Naive B cell (primary cell): ENCODE measurements around the gene KATNAL1. TPM values are rescaled to one million over a fixed set of nuclear protein-coding genes. Genes with fewer than 3 reads are reported as not detected.

ENCODE experiments used
- ATAC-seq, 2 donors: fragments of 150-1000 bp; cut with Tn5 transposase; 2 replicates each; pipeline ENCODE4 v1.10.0; 2021; ENCODE audit warnings: low read depth in 2 of 2, mild to moderate bottlenecking in 2 of 2, moderate library complexity in 2 of 2
- DNase-seq: peaks from one replicate; pipeline ENCODE4 v3.0.0; 2022
- H3K27ac Mint-ChIP-seq, 6 donors: one replicate each; pipeline ENCODE4 v1.8.0; 2020 to 2022; ENCODE audit warnings: mild to moderate bottlenecking in 6 of 6, mixed read lengths in 6 of 6, moderate library complexity in 5 of 6, inconsistent platforms in 2 of 6
- H3K27me3 Mint-ChIP-seq, 3 donors: one replicate each; pipeline ENCODE4 v1.8.0; 2021 to 2022; ENCODE audit warnings: mixed read lengths in 3 of 3, mild to moderate bottlenecking in 1 of 3
- H3K36me3 Mint-ChIP-seq, 2 donors: one replicate each; pipeline ENCODE4 v1.8.0; 2020 to 2022; ENCODE audit warnings: mixed read lengths in 2 of 2, inconsistent platforms in 1 of 2, mild to moderate bottlenecking in 1 of 2
- H3K4me1 Mint-ChIP-seq, 3 donors: one replicate each; pipeline ENCODE4 v1.8.0; 2020 to 2022; ENCODE audit warnings: mixed read lengths in 3 of 3, inconsistent platforms in 1 of 3, mild to moderate bottlenecking in 1 of 3, moderate library complexity in 1 of 3
- H3K4me3 Mint-ChIP-seq, 8 donors: one replicate each; pipeline ENCODE4 v1.8.0; 2020 to 2022; ENCODE audit warnings: mild to moderate bottlenecking in 8 of 8, mixed read lengths in 8 of 8, moderate library complexity in 8 of 8, inconsistent platforms in 2 of 8
- H3K9me3 Mint-ChIP-seq, 7 donors: one replicate each; pipeline ENCODE4 v1.8.0; 2020 to 2022; ENCODE audit warnings: mixed read lengths in 7 of 7, mild to moderate bottlenecking in 5 of 7, inconsistent platforms in 2 of 7, moderate library complexity in 1 of 7
- polyA plus RNA-seq, 6 donors: library from polyadenylated mRNA; unstranded; fragments of 300-500 nt; fragmentation: Illumina TruSeq; gene quantifications; one replicate each; pipeline ENCODE4 v1.2.3, GENCODE V29; 2021; ENCODE audit warnings: low read depth in 6 of 6

KATNAL1 gene
- polyA plus RNA-seq, 6 donors from 2014 or later = 3.7 to 8.9 (median 6.9) TPM

GRCh38 chr13:30156826-30157615 lies 150.3 kb downstream of the KATNAL1 start:
- ATAC-seq = no peak
- Mint-ChIP-seq H3K27me3 (peaks cover 0 to 19% (median 8%) of the 10 kb centered on the region in 3 donors), H3K36me3 (no peaks in the 10 kb centered on the region), H3K9me3 (peaks cover 0 to 2% (median 0%) of the 10 kb centered on the region in 7 donors), H3K27ac (peak overlapping the region in 1 of 6 donors; percentile 67), H3K4me3 (peak overlapping the region in 1 of 8 donors; percentile 56), H3K4me1 (peaks cover 4 to 13% (median 4%) of the 10 kb centered on the region in 3 donors)
- no peak for DNase-seq

- DNase-seq = no peak
- Mint-ChIP-seq H3K27ac (peak overlapping the region in 1 of 6 donors; percentile 46), H3K36me3 (no peaks in the 10 kb centered on the region)
Observed at GRCh38 chr13:30156270-30156669, 151.1 kb downstream of the KATNAL1 start.

GRCh38 chr13:30154931-30155330 lies 152.4 kb downstream of the KATNAL1 start:
- ATAC-seq = no peak
- Mint-ChIP-seq H3K4me3 (no peak overlapping the region), H3K27me3 (peaks cover 0 to 19% (median 8%) of the 10 kb centered on the region in 3 donors), H3K4me1 (peaks cover 4 to 13% (median 4%) of the 10 kb centered on the region in 3 donors), H3K27ac (no peak overlapping the region), H3K9me3 (peaks cover 0 to 2% (median 0%) of the 10 kb centered on the region in 7 donors), H3K36me3 (no peaks in the 10 kb centered on the region)
- no peak for DNase-seq

More at GRCh38 chr13:30156270-30156669, 151.1 kb downstream of the KATNAL1 start:
- no peak for ATAC-seq
- peaks cover 0 to 19% (median 8%) of the 10 kb centered on the region in 3 donors for H3K27me3 Mint-ChIP-seq
- peaks cover 0 to 2% (median 0%) of the 10 kb centered on the region in 7 donors for H3K9me3 Mint-ChIP-seq
- H3K4me3 Mint-ChIP-seq = no peak overlapping the region
- H3K4me1 Mint-ChIP-seq = peaks cover 4 to 13% (median 4%) of the 10 kb centered on the region in 3 donors

GRCh38 chr13:30154531-30154930 lies 152.8 kb downstream of the KATNAL1 start:
- DNase-seq (no peak), ATAC-seq (no peak)
- Mint-ChIP-seq H3K27me3 (peaks cover 0 to 19% (median 8%) of the 10 kb centered on the region in 3 donors), H3K4me1 (peaks cover 4 to 13% (median 4%) of the 10 kb centered on the region in 3 donors), H3K4me3 (peak overlapping the region in 1 of 8 donors; percentile 40), H3K36me3 (no peaks in the 10 kb centered on the region), H3K27ac (peak overlapping the region in 2 of 6 donors; percentile 62 to 70), H3K9me3 (peaks cover 0 to 2% (median 0%) of the 10 kb centered on the region in 7 donors)

GRCh38 chr13:30153545-30154426 lies 153.6 kb downstream of the KATNAL1 start:
- peaks cover 0 to 19% (median 8%) of the 10 kb centered on the region in 3 donors for H3K27me3 Mint-ChIP-seq
- peaks cover 0 to 2% (median 0%) of the 10 kb centered on the region in 7 donors for H3K9me3 Mint-ChIP-seq
- DNase-seq (no peak), ATAC-seq (peak in 1 of 2 donors; percentile 47)
- peak overlapping the region in 4 of 6 donors; percentile 40 to 70 (median 56) for H3K27ac Mint-ChIP-seq
- H3K36me3 Mint-ChIP-seq = no peaks in the 10 kb centered on the region
- H3K4me1 Mint-ChIP-seq = peaks cover 4 to 14% (median 6%) of the 10 kb centered on the region in 3 donors
- peak overlapping the region in 3 of 8 donors; percentile 7 to 73 (median 40) for H3K4me3 Mint-ChIP-seq

Other genes with a start within 250 kb of the KATNAL1 start
- gene UBE2L5, start 114.9 kb upstream of the KATNAL1 start, polyA plus RNA-seq = under 1 TPM in 2 of 6 donors, not detected in 4; 0.19 to 0.31 TPM
- gene HMGB1, start 158.4 kb upstream of the KATNAL1 start, polyA plus RNA-seq = 100 to 1,000 TPM; 649 to 840 (median 792) TPM